ENCODE results near the gene STK11. TPM values are rescaled to one million over a fixed set of nuclear protein-coding genes. Genes with fewer than 3 reads are reported as not detected.

The STK11 gene
- polyA plus RNA-seq, 1 donor from 2014 or later, result 51.6 TPM

GRCh38 chr19:1260749-1261537, 55.4 kb downstream of the STK11 start:
- H3K4me3 ChIP-seq (ENCODE audit: low read length), result peak overlapping the region; percentile 83
- no peaks in the 10 kb centered on the region for H3K36me3 ChIP-seq (ENCODE audit: insufficient read depth, low read length)
- no peaks in the 10 kb centered on the region for H4K20me1 ChIP-seq (ENCODE audit: insufficient read depth)
- TF ChIP-seq POLR2AphosphoS5 (IDR thresholded peaks at IDR 0.05) (peak; percentile 86), MXI1 (conservative IDR thresholded peaks at IDR 0.05; ENCODE audit: poor library complexity, severe bottlenecking) (peak; percentile 89), EZH2 (IDR thresholded peaks at IDR 0.05; ENCODE audit: borderline replicate concordance, insufficient read depth, low read length, poor library complexity, severe bottlenecking) (no peak), RAD21 (conservative IDR thresholded peaks at IDR 0.05) (no peak), SMC3 (conservative IDR thresholded peaks at IDR 0.05; ENCODE audit: poor library complexity) (peak; percentile 36), EP300 (conservative IDR thresholded peaks at IDR 0.05; ENCODE audit: poor library complexity, severe bottlenecking) (peak; percentile 54), TAF1 (IDR thresholded peaks at IDR 0.05; ENCODE audit: low read depth) (peak; percentile 34), REST (IDR thresholded peaks at IDR 0.05; ENCODE audit: borderline replicate concordance) (peak; percentile 28), CTCF (IDR thresholded peaks at IDR 0.05; ENCODE audit: poor library complexity, severe bottlenecking) (no peak)
- no peaks in the 10 kb centered on the region for H3K9me2 ChIP-seq (ENCODE audit: insufficient read depth, low read length)
- peak overlapping the region; percentile 49 for H2AFZ ChIP-seq (ENCODE audit: low read depth, low read length)
- no peaks in the 10 kb centered on the region for H3K9me3 ChIP-seq (ENCODE audit: low read length)
- H3K9ac ChIP-seq (ENCODE audit: low read length), result peak overlapping the region; percentile 95
- no peaks in the 10 kb centered on the region for H3K27me3 ChIP-seq (ENCODE audit: insufficient read depth, low read depth, low read length)
- H3K79me2 ChIP-seq (replicated peaks; ENCODE audit: insufficient read depth, low read length), result peaks cover 35% of the 10 kb centered on the region
- peak overlapping the region; percentile 94 for H3K4me2 ChIP-seq (ENCODE audit: low read length)
- H3F3A ChIP-seq (ENCODE audit: insufficient read depth, low read length, poor library complexity, severe bottlenecking), result no peaks in the 10 kb centered on the region
- peak overlapping the region; percentile 98 for H3K27ac ChIP-seq (ENCODE audit: low read length)

GRCh38 chr19:1261538-1261797, 55.9 kb downstream of the STK11 start:
- Histone ChIP-seq H2AFZ (ENCODE audit: low read depth, low read length) (peak overlapping the region; percentile 49), H3K36me3 (ENCODE audit: insufficient read depth, low read length) (no peaks in the 10 kb centered on the region)

More at GRCh38 chr19:1261538-1261797, 55.9 kb downstream of the STK11 start:
- H3K9me2 ChIP-seq (ENCODE audit: insufficient read depth, low read length), result no peaks in the 10 kb centered on the region
- no peaks in the 10 kb centered on the region for H4K20me1 ChIP-seq (ENCODE audit: insufficient read depth)
- H3F3A ChIP-seq (ENCODE audit: insufficient read depth, low read length, poor library complexity, severe bottlenecking), result no peaks in the 10 kb centered on the region
- peak overlapping the region; percentile 98 for H3K27ac ChIP-seq (ENCODE audit: low read length)
- H3K9ac ChIP-seq (ENCODE audit: low read length), result peak overlapping the region; percentile 95
- peaks cover 35% of the 10 kb centered on the region for H3K79me2 ChIP-seq (replicated peaks; ENCODE audit: insufficient read depth, low read length)
- H3K4me2 ChIP-seq (ENCODE audit: low read length), result peak overlapping the region; percentile 94
- TF ChIP-seq CTCF (IDR thresholded peaks at IDR 0.05; ENCODE audit: poor library complexity, severe bottlenecking) (peak; percentile 51), EZH2 (IDR thresholded peaks at IDR 0.05; ENCODE audit: borderline replicate concordance, insufficient read depth, low read length, poor library complexity, severe bottlenecking) (no peak)
- H3K9me3 ChIP-seq (ENCODE audit: low read length), result no peaks in the 10 kb centered on the region
- H3K4me3 ChIP-seq (ENCODE audit: low read length), result peak overlapping the region; percentile 83
- H3K27me3 ChIP-seq (ENCODE audit: insufficient read depth, low read depth, low read length), result no peaks in the 10 kb centered on the region

Data from neural cell (in vitro differentiated cells).